Sigmoid colon (tissue), 3 donors: ENCODE results near the gene LAD1.

Experiments
- POLR2A ChIP-seq, 2 donors: fragments of 450-650 bp; IDR thresholded peaks; one replicate each; pipeline ENCODE4 v1.6.1; 2016; ENCODE audit warnings: antibody characterized with exemption in 2 of 2, mild to moderate bottlenecking in 2 of 2, moderate library complexity in 2 of 2
- TF ChIP-seq, protein P1 (sequence below), 4 experiments: fragments of 450-650 bp in 3 of 4; fragments of 200-600 bp in 1 of 4; IDR thresholded peaks; one replicate each; pipeline ENCODE4 v1.5.1; 2016 to 2019; ENCODE audit warnings: antibody characterized with exemption in 4 of 4, mild to moderate bottlenecking in 3 of 4, moderate library complexity in 2 of 4

DNA sequence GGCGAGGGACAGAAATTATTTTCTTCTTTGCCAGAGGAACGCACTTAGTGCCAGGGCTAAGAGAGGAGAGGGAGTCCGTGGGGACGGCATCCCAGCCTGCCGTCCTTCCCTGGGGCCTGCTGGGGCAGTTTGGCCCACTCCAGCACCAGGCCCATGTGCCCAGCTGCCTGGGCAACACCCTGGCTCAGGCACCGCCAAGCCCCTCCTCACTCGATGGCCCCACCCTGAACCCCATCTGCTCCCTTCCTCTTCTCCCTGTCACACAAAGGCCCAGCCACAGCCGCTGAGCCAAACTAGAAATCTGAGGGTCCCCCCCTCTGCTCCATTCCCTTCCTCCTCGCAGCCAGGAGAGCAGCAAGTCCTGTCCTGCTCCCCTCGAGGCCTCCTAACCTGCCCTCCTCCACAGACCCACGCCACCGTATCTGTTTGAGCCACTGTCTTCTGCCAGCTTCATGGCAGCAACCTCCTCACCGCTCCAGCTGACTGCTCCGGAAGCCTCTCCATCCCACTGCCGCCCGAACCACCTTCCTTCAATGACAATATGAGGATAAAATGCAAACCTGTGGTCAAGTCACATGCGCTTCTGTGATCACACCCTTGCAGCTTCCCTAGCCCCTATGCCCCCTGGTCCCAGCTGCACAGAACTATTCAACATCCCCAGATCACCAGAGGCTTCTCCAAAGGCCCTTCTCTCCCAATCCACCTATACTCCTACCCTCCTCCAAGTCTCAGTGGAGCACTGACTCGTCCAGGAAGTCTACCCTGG lies 30.8 kb upstream of the LAD1 start:
- TF ChIP-seq POLR2A (IDR thresholded peaks at IDR 0.05), result no peak
- TF ChIP-seq, protein P1, sequence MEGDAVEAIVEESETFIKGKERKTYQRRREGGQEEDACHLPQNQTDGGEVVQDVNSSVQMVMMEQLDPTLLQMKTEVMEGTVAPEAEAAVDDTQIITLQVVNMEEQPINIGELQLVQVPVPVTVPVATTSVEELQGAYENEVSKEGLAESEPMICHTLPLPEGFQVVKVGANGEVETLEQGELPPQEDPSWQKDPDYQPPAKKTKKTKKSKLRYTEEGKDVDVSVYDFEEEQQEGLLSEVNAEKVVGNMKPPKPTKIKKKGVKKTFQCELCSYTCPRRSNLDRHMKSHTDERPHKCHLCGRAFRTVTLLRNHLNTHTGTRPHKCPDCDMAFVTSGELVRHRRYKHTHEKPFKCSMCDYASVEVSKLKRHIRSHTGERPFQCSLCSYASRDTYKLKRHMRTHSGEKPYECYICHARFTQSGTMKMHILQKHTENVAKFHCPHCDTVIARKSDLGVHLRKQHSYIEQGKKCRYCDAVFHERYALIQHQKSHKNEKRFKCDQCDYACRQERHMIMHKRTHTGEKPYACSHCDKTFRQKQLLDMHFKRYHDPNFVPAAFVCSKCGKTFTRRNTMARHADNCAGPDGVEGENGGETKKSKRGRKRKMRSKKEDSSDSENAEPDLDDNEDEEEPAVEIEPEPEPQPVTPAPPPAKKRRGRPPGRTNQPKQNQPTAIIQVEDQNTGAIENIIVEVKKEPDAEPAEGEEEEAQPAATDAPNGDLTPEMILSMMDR (IDR thresholded peaks at IDR 0.05), result no peak
